Measurements from ENCODE around the gene HECTD4. TPM values are rescaled to one million over a fixed set of nuclear protein-coding genes. Genes with fewer than 3 reads are reported as not detected.

Gene HECTD4
- total RNA-seq, 1 experiment from 2014 or later = 30.0 TPM

- Histone ChIP-seq H3K23ac (ENCODE audit: insufficient read length, low read depth, low read length) (no peak overlapping the region), H2BK120ac (ENCODE audit: low read depth, low read length, poor library complexity, severe bottlenecking) (no peak overlapping the region), H3T11ph (ENCODE audit: low read length) (no peak overlapping the region), H3K4ac (ENCODE audit: low read depth, low read length) (no peak overlapping the region), H3K79me1 (ENCODE audit: insufficient read depth, low read depth, low read length, poor library complexity, severe bottlenecking) (no peaks in the 10 kb centered on the region), H3K27ac (ENCODE audit: insufficient read length, low read depth, low read length) (no peak overlapping the region), H2BK12ac (ENCODE audit: insufficient read length, low read depth, low read length) (no peak overlapping the region), H2BK5ac (ENCODE audit: insufficient read length, low read length) (no peak overlapping the region), H3K79me2 (ENCODE audit: insufficient read depth, low read length) (no peaks in the 10 kb centered on the region), H4K91ac (ENCODE audit: insufficient read length, low read depth, low read length) (no peak overlapping the region), H2BK20ac (ENCODE audit: low read depth, low read length, poor library complexity, severe bottlenecking) (no peak overlapping the region), H3K23me2 (ENCODE audit: insufficient read length, low read depth, low read length, poor library complexity, severe bottlenecking) (no peaks in the 10 kb centered on the region), H3K9me3 (ENCODE audit: control insufficient read depth, low read depth, low read length) (no peaks in the 10 kb centered on the region), H3K9ac (ENCODE audit: extremely low read depth, insufficient read length, low read length) (no peak overlapping the region), H4K20me1 (ENCODE audit: control insufficient read depth, insufficient read depth, insufficient read length) (no peaks in the 10 kb centered on the region), H2AK5ac (ENCODE audit: insufficient read length, low read length) (no peak overlapping the region), H3K18ac (ENCODE audit: insufficient read length, low read depth, low read length) (no peak overlapping the region), H3K4me2 (ENCODE audit: insufficient read depth, insufficient read length, low read length) (no peak overlapping the region), H4K5ac (ENCODE audit: insufficient read length, low read depth, low read length) (no peak overlapping the region), H2AFZ (ENCODE audit: low read length) (no peak overlapping the region), H3K4me1 (ENCODE audit: insufficient read depth, low read length) (no peaks in the 10 kb centered on the region), H3K56ac (ENCODE audit: insufficient read length, low read depth, low read length) (no peak overlapping the region), H4K8ac (replicated peaks; ENCODE audit: insufficient read length, low read depth, low read length) (no peak overlapping the region), H2BK15ac (ENCODE audit: low read depth, low read length) (no peak overlapping the region), H3K14ac (ENCODE audit: insufficient read depth, low read length) (no peak overlapping the region), H3K27me3 (ENCODE audit: insufficient read depth, low read length) (no peaks in the 10 kb centered on the region)
- no peak overlapping the region for H3K27ac Mint-ChIP-seq
- H3K4me1 Mint-ChIP-seq = no peaks in the 10 kb centered on the region
- no peaks in the 10 kb centered on the region for H3K9me3 Mint-ChIP-seq
- H3K4me3 Mint-ChIP-seq = no peak overlapping the region
- WGBS (ENCODE audit: extremely low coverage, insufficient read length, low lambda C conversion rate) = no CpG with 5 or more reads among the region's 1 CpG
- TF ChIP-seq CTCF (conservative IDR thresholded peaks at IDR 0.05) = no peak
- DNase-seq = no peak
- peaks cover 26 to 67% (median 48%) of the 10 kb centered on the region in 3 experiments; a peak in 6 of 7 replicates for H3K36me3 Mint-ChIP-seq (ENCODE audit: insufficient read depth in 1 of 3, low read depth in 3 of 3)
- H3K27me3 Mint-ChIP-seq (ENCODE audit: low read depth) = no peaks in the 10 kb centered on the region
Measured at GRCh38 chr12:112146123-112146522, 236.1 kb downstream of the HECTD4 start.

Measured in H9 (cell line).